Thyroid gland (tissue), 4 donors: Measurements from ENCODE around the gene ST7.

Experiments used
- POLR2A ChIP-seq, 2 donors: fragments of 450-650 bp; IDR thresholded peaks; one replicate each; pipeline ENCODE4 v1.6.1; 2017; ENCODE audit warnings: antibody characterized with exemption in 2 of 2, mild to moderate bottlenecking in 2 of 2, moderate library complexity in 1 of 2
- TF ChIP-seq, protein P1 (sequence below), 6 experiments: fragments of 200-600 bp in 3 of 6; fragments of 450-650 bp in 3 of 6; sonication (generic) in 3 of 6; IDR thresholded peaks; one replicate each; pipeline ENCODE4 v1.5.1; 2016 to 2019; ENCODE audit warnings: antibody characterized with exemption in 6 of 6, mild to moderate bottlenecking in 2 of 6, inconsistent platforms in 1 of 6, moderate library complexity in 1 of 6

DNA sequence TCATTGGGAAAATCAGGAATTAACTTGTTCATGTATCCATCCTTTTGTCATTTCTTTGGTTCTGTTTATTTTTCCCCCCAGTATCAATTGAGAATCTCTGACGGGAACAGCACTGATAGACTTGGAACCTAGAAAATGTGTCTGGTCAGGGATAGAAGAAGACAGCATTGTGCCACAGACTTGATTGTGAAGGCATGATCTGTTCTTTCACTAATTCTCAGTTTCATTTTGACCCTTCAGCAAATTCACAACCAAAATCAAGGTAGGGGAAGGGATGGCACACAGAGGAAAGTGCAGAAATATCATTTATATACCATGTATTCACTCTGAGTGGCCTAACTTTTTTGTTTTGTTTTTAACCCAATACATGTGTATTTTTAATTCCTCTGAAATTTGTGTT is 262.7 kb downstream of the ST7 start:
- no peak for TF ChIP-seq POLR2A (IDR thresholded peaks at IDR 0.05)
- TF ChIP-seq, protein P1, sequence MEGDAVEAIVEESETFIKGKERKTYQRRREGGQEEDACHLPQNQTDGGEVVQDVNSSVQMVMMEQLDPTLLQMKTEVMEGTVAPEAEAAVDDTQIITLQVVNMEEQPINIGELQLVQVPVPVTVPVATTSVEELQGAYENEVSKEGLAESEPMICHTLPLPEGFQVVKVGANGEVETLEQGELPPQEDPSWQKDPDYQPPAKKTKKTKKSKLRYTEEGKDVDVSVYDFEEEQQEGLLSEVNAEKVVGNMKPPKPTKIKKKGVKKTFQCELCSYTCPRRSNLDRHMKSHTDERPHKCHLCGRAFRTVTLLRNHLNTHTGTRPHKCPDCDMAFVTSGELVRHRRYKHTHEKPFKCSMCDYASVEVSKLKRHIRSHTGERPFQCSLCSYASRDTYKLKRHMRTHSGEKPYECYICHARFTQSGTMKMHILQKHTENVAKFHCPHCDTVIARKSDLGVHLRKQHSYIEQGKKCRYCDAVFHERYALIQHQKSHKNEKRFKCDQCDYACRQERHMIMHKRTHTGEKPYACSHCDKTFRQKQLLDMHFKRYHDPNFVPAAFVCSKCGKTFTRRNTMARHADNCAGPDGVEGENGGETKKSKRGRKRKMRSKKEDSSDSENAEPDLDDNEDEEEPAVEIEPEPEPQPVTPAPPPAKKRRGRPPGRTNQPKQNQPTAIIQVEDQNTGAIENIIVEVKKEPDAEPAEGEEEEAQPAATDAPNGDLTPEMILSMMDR (IDR thresholded peaks at IDR 0.05), result no peak
